GM13977 (cell line): ENCODE measurements around the gene IL16.
"Not testable (repeated sequence)": the region's sequence is repeated elsewhere in the genome, so short reads cannot be mapped to it uniquely, and the experiment has no call there.

Experiments used
- DNase-seq: peaks from one replicate; pipeline ENCODE4 v3.0.0; 2012; ENCODE audit warnings: low spot score
- CTCF ChIP-seq: IDR thresholded peaks from 2 replicates; pipeline ENCODE4 v1.5.1; 2012; ENCODE audit warnings: mild to moderate bottlenecking, control low read depth; ENCODE audit not compliant: insufficient read depth; ENCODE audit errors: extremely low read depth, missing control alignments
- in situ Hi-C: fragments of 300-500 bp; cut with MboI; formaldehyde crosslinking; loops from one replicate; pipeline ENCODE4 v1.12.0; 2022; ENCODE audit warnings: low sequenced_read_pairs, low pct_unique_long_range_greater_than_20kb, mixed read lengths, inconsistent platforms; ENCODE audit not compliant: unreplicated experiment

The IL16 gene

GRCh38 chr15:81157195-81157938 is 39.3 kb upstream of the IL16 start:
- no peak for TF ChIP-seq CTCF
- in situ Hi-C loops: loop anchor here (10.0 kb wide), 1 partner anchor 107 kb away; no protein-coding TSS in a partner anchor

GRCh38 chr15:81157939-81158223 is 38.8 kb upstream of the IL16 start:
- TF ChIP-seq CTCF: no peak
- in situ Hi-C loops: loop anchor here (10.0 kb wide), 1 partner anchor 107 kb away; no protein-coding TSS in a partner anchor
- DNase-seq: no peak

More at GRCh38 chr15:81157195-81157938, 39.3 kb upstream of the IL16 start:
- no peak for DNase-seq

- in situ Hi-C loops: loop anchor here (10.0 kb wide), 1 partner anchor 106 kb away; no protein-coding TSS in a partner anchor
- not testable (repeated sequence) for DNase-seq
Measured at GRCh38 chr15:81158561-81158960, 38.1 kb upstream of the IL16 start.

GRCh38 chr15:81160312-81161159 is 36.1 kb upstream of the IL16 start:
- in situ Hi-C loops: no loop called here
- no peak for DNase-seq
- TF ChIP-seq CTCF: no peak

- in situ Hi-C loops: no loop called here
Measured at GRCh38 chr15:81161160-81161673, 35.5 kb upstream of the IL16 start.

GRCh38 chr15:81161851-81162250 is 34.8 kb upstream of the IL16 start:
- TF ChIP-seq CTCF: no peak
- no peak for DNase-seq
- in situ Hi-C loops: no loop called here

More at GRCh38 chr15:81161160-81161673, 35.5 kb upstream of the IL16 start:
- no peak for DNase-seq
- no peak for TF ChIP-seq CTCF
